ENCODE data around the gene CARD11.

CARD11 gene

GRCh38 chr7:2953099-2953498 lies 90.6 kb downstream of the CARD11 start:
- Histone ChIP-seq H3K27ac (replicated peaks) (no peak overlapping the region), H3K4me3 (replicated peaks; ENCODE audit: insufficient read depth, low read length) (no peak overlapping the region), H3K27me3 (ENCODE audit: insufficient read depth, poor library complexity, severe bottlenecking) (no peaks in the 10 kb centered on the region)
- no peak for DNase-seq (ENCODE audit: low read depth in 1 of 2, low spot score in 1 of 2)
- TF ChIP-seq CTCF (IDR thresholded peaks at IDR 0.05; ENCODE audit: insufficient read depth, low read length) (no peak), REST (IDR thresholded peaks at IDR 0.05; ENCODE audit: insufficient replicate concordance, low read depth) (no peak), POLR2AphosphoS5 (IDR thresholded peaks at IDR 0.05; ENCODE audit: low read depth) (no peak), SPI1 (IDR thresholded peaks at IDR 0.05; ENCODE audit: borderline replicate concordance, low read depth) (no peak), GABPA (IDR thresholded peaks at IDR 0.05; ENCODE audit: low read depth) (no peak)

- H3K27ac ChIP-seq (replicated peaks) = no peak overlapping the region
- TF ChIP-seq GABPA (IDR thresholded peaks at IDR 0.05; ENCODE audit: low read depth) = no peak
- TF ChIP-seq POLR2AphosphoS5 (IDR thresholded peaks at IDR 0.05; ENCODE audit: low read depth) = no peak
- no peak for TF ChIP-seq CTCF (IDR thresholded peaks at IDR 0.05; ENCODE audit: insufficient read depth, low read length)
- TF ChIP-seq SPI1 (IDR thresholded peaks at IDR 0.05; ENCODE audit: borderline replicate concordance, low read depth) = no peak
- TF ChIP-seq REST (IDR thresholded peaks at IDR 0.05; ENCODE audit: insufficient replicate concordance, low read depth) = no peak
- H3K4me3 ChIP-seq (replicated peaks; ENCODE audit: insufficient read depth, low read length) = no peak overlapping the region
- no peaks in the 10 kb centered on the region for H3K27me3 ChIP-seq (ENCODE audit: insufficient read depth, poor library complexity, severe bottlenecking)
- DNase-seq (ENCODE audit: low read depth in 1 of 2, low spot score in 1 of 2) = no peak
These were observed 91.4 kb downstream of the CARD11 start for GRCh38 chr7:2952316-2952715.

GRCh38 chr7:2950578-2950977 lies 93.1 kb downstream of the CARD11 start:
- DNase-seq (ENCODE audit: low read depth in 1 of 2, low spot score in 1 of 2) = no peak
- no peak overlapping the region for H3K4me3 ChIP-seq (replicated peaks; ENCODE audit: insufficient read depth, low read length)
- no peaks in the 10 kb centered on the region for H3K27me3 ChIP-seq (ENCODE audit: insufficient read depth, poor library complexity, severe bottlenecking)
- TF ChIP-seq SPI1 (IDR thresholded peaks at IDR 0.05; ENCODE audit: borderline replicate concordance, low read depth) (peak; percentile 84), CTCF (IDR thresholded peaks at IDR 0.05; ENCODE audit: insufficient read depth, low read length) (no peak), REST (IDR thresholded peaks at IDR 0.05; ENCODE audit: insufficient replicate concordance, low read depth) (no peak)
- H3K27ac ChIP-seq (replicated peaks) = peak overlapping the region; percentile 22; the same call in 1 of the 2 replicates

Data from HL-60 (cell line).